CD4-positive, alpha-beta T cell (primary cell): ENCODE data around the gene MICAL3. TPM values are rescaled to one million over a fixed set of nuclear protein-coding genes. Genes with fewer than 3 reads are reported as not detected.

Experiments used
- ATAC-seq: fragments of 200-7000 bp; cut with Tn5 transposase; one replicate; pipeline ENCODE4 v1.10.0; 2022; ENCODE audit warnings: mild to moderate bottlenecking; ENCODE audit not compliant: poor library complexity
- CTCF ChIA-PET: fragments of 350-600 bp; sonication (Branson Sonifier 250); formaldehyde crosslinking; loops from one replicate; lab custom pipeline; 2021; ENCODE audit warnings: antibody characterized with exemption, inconsistent platforms; lab: Charles Lee
- POLR2A ChIA-PET: fragments of 350-600 bp; sonication (Branson Sonifier 250); formaldehyde crosslinking; loops from one replicate; lab custom pipeline; 2021; ENCODE audit warnings: antibody characterized with exemption, inconsistent platforms; lab: Charles Lee
- DNase-seq, 14 experiments: peaks; one replicate each; pipeline ENCODE4 v3.0.0-alpha.2; 2013 to 2020; ENCODE audit warnings: mixed read lengths in 2 of 14
- H3K27ac ChIP-seq, 2 donors: one replicate each; pipeline versions ENCODE4 v1.5.1 to v1.7.0; 2013; ENCODE audit warnings: low read length in 2 of 2, low read depth in 1 of 2, mild to moderate bottlenecking in 1 of 2
- H3K27me3 ChIP-seq, 2 experiments: 1 replicate in 1 of 2; 2 replicates in 1 of 2; pipeline versions ENCODE4 v1.6.1 to v1.7.0; 2013; ENCODE audit warnings: low read length in 2 of 2, control low read depth in 1 of 2, mild to moderate bottlenecking in 1 of 2, moderate library complexity in 1 of 2; ENCODE audit not compliant: insufficient read depth in 2 of 2, control insufficient read depth in 1 of 2
- H3K36me3 ChIP-seq: one replicate; pipeline ENCODE4 v1.6.1; 2013; ENCODE audit warnings: low read length, control low read depth; ENCODE audit not compliant: insufficient read depth
- H3K4me1 ChIP-seq: one replicate; pipeline ENCODE4 v1.6.1; 2013; ENCODE audit warnings: low read length, control low read depth; ENCODE audit not compliant: insufficient read depth
- H3K4me3 ChIP-seq: one replicate; pipeline ENCODE4 v1.5.1; 2013; ENCODE audit warnings: mild to moderate bottlenecking, low read length, moderate library complexity
- H3K9me3 ChIP-seq, 2 experiments: 1 replicate in 1 of 2; 2 replicates in 1 of 2; pipeline versions ENCODE4 v1.6.1 to v1.7.0; 2013; ENCODE audit warnings: low read length in 2 of 2, mild to moderate bottlenecking in 2 of 2, control low read depth in 1 of 2, moderate library complexity in 1 of 2; ENCODE audit not compliant: control insufficient read depth in 1 of 2, insufficient read depth in 1 of 2
- H3K27ac Mint-ChIP-seq: one replicate; pipeline ENCODE4 v1.8.0; 2020; ENCODE audit warnings: mixed read lengths
- H3K27me3 Mint-ChIP-seq: one replicate; pipeline ENCODE4 v1.8.0; 2021; ENCODE audit warnings: mixed read lengths
- H3K36me3 Mint-ChIP-seq: one replicate; pipeline ENCODE4 v1.8.0; 2021; ENCODE audit warnings: low read depth, mixed read lengths
- H3K4me1 Mint-ChIP-seq: one replicate; pipeline ENCODE4 v1.8.0; 2021; ENCODE audit warnings: low read depth, mixed read lengths
- H3K4me3 Mint-ChIP-seq: one replicate; pipeline ENCODE4 v1.8.0; 2020; ENCODE audit warnings: mild to moderate bottlenecking, mixed read lengths
- H3K9me3 Mint-ChIP-seq: one replicate; pipeline ENCODE4 v1.8.0; 2020; ENCODE audit warnings: mixed read lengths
- intact Hi-C, 2 experiments: fragments of 100-400 bp; cut with DNase I in 1 of 2; cut with micrococcal nuclease in 1 of 2; formaldehyde crosslinking; loops; one replicate each; pipeline versions ENCODE4 v1.15.1 to v1.9.0; 2023 to 2025; cut with DNase I, micrococcal nuclease
- total RNA-seq, 174 experiments: library from RNA in 2 of 174; stranded (reverse) in 2 of 174; gene quantifications; one replicate each; pipeline ENCODE4 v1.2.3 and lab custom pipeline; 2021 to 2026
- TF ChIP-seq, protein P1 (sequence below): fragments of 200-600 bp; IDR thresholded peaks from one replicate; pipeline ENCODE4 v1.8.0; 2022; ENCODE audit warnings: antibody characterized with exemption, mild to moderate bottlenecking

Gene MICAL3
- total RNA-seq, 2 experiments from 2014 or later: 9.4 to 9.9 TPM

DNA sequence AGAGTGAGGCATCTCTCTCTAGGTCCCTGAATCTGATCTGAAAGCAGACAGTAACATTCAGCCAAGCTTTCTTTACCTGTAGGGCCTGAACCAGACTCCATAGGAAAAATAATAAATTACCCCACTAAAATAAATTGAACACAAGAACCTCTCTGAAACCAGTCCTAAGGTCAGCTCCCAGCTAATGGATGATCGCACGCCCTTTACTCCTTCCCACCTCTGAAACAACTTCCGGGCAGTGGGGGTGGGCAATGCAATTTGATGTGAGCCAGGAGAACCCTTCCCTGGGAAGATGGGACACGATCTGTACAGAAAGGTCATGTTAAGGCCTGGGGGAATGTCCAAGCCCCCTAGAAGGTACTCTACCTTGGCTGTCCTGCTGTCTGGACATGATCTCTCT, 71.2 kb downstream of the MICAL3 start:
- no peak overlapping the region for H3K4me3 Mint-ChIP-seq
- ChIA-PET POLR2A (no interaction called here), CTCF (no interaction called here)
- DNase-seq (no peak), ATAC-seq (no peak)
- no peaks in the 10 kb centered on the region for H3K9me3 Mint-ChIP-seq
- no peaks in the 10 kb centered on the region for H3K4me1 Mint-ChIP-seq
- no peaks in the 10 kb centered on the region for H3K36me3 ChIP-seq
- no peaks in the 10 kb centered on the region for H3K27me3 ChIP-seq
- H3K36me3 Mint-ChIP-seq: no peaks in the 10 kb centered on the region
- H3K4me1 ChIP-seq: no peaks in the 10 kb centered on the region
- intact Hi-C loops: no loop called here
- no peaks in the 10 kb centered on the region for H3K27me3 Mint-ChIP-seq
- H3K27ac ChIP-seq: no peak overlapping the region
- no peaks in the 10 kb centered on the region for H3K9me3 ChIP-seq
- TF ChIP-seq, protein P1, sequence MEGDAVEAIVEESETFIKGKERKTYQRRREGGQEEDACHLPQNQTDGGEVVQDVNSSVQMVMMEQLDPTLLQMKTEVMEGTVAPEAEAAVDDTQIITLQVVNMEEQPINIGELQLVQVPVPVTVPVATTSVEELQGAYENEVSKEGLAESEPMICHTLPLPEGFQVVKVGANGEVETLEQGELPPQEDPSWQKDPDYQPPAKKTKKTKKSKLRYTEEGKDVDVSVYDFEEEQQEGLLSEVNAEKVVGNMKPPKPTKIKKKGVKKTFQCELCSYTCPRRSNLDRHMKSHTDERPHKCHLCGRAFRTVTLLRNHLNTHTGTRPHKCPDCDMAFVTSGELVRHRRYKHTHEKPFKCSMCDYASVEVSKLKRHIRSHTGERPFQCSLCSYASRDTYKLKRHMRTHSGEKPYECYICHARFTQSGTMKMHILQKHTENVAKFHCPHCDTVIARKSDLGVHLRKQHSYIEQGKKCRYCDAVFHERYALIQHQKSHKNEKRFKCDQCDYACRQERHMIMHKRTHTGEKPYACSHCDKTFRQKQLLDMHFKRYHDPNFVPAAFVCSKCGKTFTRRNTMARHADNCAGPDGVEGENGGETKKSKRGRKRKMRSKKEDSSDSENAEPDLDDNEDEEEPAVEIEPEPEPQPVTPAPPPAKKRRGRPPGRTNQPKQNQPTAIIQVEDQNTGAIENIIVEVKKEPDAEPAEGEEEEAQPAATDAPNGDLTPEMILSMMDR: no peak
- no peak overlapping the region for H3K4me3 ChIP-seq
- H3K27ac Mint-ChIP-seq: no peak overlapping the region

DNA sequence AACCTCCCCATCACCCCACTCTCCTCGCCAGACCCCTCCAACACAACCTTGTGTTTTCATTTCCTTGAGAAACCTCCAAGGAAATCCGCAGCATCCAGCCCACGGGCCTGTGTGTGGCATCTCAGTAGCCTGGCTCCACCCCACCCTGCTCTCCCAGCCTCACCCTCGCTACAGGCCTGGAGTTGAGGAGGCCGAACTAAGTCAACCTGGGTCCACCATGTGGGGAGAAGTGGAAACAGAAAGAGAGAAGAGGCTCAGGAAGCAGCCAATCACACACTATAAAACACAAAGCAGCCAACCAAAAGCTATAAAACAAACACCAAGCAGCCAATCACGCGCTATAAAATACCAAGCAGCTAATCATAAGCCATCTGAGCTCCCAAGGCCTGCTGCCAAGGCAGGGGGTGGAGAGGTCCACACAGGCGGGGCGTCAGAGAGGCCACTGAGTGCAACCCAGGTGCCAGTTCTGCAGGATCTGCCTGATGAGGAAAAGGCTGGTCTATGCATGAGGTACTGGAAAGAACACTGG, 72.0 kb downstream of the MICAL3 start:
- intact Hi-C loops: no loop called here
- no peaks in the 10 kb centered on the region for H3K9me3 Mint-ChIP-seq
- H3K36me3 Mint-ChIP-seq: no peaks in the 10 kb centered on the region
- no peaks in the 10 kb centered on the region for H3K9me3 ChIP-seq
- H3K4me3 Mint-ChIP-seq: no peak overlapping the region
- H3K4me1 Mint-ChIP-seq: no peaks in the 10 kb centered on the region
- H3K27me3 ChIP-seq: no peaks in the 10 kb centered on the region
- no peak overlapping the region for H3K27ac ChIP-seq
- no peaks in the 10 kb centered on the region for H3K36me3 ChIP-seq
- H3K4me1 ChIP-seq: no peaks in the 10 kb centered on the region
- no peak overlapping the region for H3K27ac Mint-ChIP-seq
- ATAC-seq: no peak
- DNase-seq: no peak
- H3K4me3 ChIP-seq: no peak overlapping the region
- TF ChIP-seq, protein P1: no peak
- H3K27me3 Mint-ChIP-seq: no peaks in the 10 kb centered on the region
- CTCF ChIA-PET: no interaction called here
- POLR2A ChIA-PET: no interaction called here

DNA sequence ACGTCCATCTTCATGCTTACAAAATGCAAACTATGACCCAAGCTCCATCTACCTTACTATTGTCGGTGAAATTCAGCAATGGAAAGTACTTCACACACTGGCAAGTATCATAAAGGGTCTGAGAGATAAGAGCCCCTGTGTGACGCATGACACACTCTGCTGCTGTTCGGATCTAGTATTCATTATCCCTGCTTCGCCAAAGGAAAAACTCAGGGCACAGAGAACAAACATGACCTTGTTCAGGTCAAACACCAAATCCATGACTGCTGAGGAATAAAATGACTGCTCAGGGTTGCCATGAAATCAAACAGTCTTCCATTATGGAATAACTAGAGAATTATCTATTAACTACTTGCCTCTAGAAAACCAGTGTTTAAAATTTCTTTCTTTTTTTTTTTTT, 73.0 kb downstream of the MICAL3 start:
- Mint-ChIP-seq H3K27me3 (no peaks in the 10 kb centered on the region), H3K36me3 (no peaks in the 10 kb centered on the region), H3K27ac (no peak overlapping the region), H3K4me3 (no peak overlapping the region), H3K4me1 (no peaks in the 10 kb centered on the region), H3K9me3 (no peaks in the 10 kb centered on the region)
- Histone ChIP-seq H3K27me3 (no peaks in the 10 kb centered on the region), H3K27ac (no peak overlapping the region), H3K36me3 (no peaks in the 10 kb centered on the region), H3K4me3 (no peak overlapping the region), H3K4me1 (no peaks in the 10 kb centered on the region), H3K9me3 (no peaks in the 10 kb centered on the region)
- ChIA-PET POLR2A (no interaction called here), CTCF (no interaction called here)
- TF ChIP-seq, protein P1: no peak
- ATAC-seq: no peak
- intact Hi-C loops: no loop called here
- no peak for DNase-seq
